Coronary artery (tissue), 2 donors: Measurements from ENCODE around the gene TRAF4.
"Not testable (repeated sequence)": the region's sequence is repeated elsewhere in the genome, so short reads cannot be mapped to it uniquely, and the experiment has no call there.

Experiments
- DNase-seq: peaks from one replicate; pipeline ENCODE4 v3.0.0-alpha.2; 2017; ENCODE audit warnings: low spot score
- H3K27ac ChIP-seq, 2 donors: fragments of 200-600 bp; sonication (generic); one replicate each; pipeline ENCODE4 v1.5.1; 2016 to 2019
- H3K4me3 ChIP-seq: fragments of 200-600 bp; sonication (generic); 2 replicates; pipeline ENCODE4 v1.5.1; 2016; ENCODE audit warnings: mild to moderate bottlenecking, moderate library complexity
- TF ChIP-seq, protein P1 (sequence below): fragments of 200-600 bp; sonication (generic); IDR thresholded peaks from one replicate; pipeline ENCODE4 v1.5.1; 2019; ENCODE audit warnings: antibody characterized with exemption

Gene TRAF4

DNA sequence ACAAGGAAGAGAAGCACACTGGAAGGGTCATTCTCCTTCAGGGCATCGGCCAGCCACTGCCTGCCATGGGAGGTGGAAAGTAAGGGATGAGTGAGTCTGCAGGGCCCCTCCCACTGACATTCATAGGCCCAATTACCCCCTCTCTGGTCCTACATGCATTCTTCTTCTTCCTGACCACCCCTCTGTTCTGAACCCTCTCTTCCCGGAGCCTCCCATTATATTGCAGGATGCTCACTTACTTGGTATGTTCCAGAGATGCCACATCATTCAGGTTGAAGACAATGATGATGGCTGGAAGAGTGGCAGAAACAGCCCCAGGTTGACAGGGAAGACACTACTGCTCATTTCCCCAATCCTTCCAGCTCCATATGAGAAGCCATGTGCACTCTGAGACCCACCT is 28.6 kb upstream of the TRAF4 start:
- peak overlapping the region in 1 of 2 donors; percentile 94 for H3K27ac ChIP-seq
- DNase-seq = no peak
- no peak overlapping the region for H3K4me3 ChIP-seq
- TF ChIP-seq, protein P1, sequence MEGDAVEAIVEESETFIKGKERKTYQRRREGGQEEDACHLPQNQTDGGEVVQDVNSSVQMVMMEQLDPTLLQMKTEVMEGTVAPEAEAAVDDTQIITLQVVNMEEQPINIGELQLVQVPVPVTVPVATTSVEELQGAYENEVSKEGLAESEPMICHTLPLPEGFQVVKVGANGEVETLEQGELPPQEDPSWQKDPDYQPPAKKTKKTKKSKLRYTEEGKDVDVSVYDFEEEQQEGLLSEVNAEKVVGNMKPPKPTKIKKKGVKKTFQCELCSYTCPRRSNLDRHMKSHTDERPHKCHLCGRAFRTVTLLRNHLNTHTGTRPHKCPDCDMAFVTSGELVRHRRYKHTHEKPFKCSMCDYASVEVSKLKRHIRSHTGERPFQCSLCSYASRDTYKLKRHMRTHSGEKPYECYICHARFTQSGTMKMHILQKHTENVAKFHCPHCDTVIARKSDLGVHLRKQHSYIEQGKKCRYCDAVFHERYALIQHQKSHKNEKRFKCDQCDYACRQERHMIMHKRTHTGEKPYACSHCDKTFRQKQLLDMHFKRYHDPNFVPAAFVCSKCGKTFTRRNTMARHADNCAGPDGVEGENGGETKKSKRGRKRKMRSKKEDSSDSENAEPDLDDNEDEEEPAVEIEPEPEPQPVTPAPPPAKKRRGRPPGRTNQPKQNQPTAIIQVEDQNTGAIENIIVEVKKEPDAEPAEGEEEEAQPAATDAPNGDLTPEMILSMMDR = no peak

DNA sequence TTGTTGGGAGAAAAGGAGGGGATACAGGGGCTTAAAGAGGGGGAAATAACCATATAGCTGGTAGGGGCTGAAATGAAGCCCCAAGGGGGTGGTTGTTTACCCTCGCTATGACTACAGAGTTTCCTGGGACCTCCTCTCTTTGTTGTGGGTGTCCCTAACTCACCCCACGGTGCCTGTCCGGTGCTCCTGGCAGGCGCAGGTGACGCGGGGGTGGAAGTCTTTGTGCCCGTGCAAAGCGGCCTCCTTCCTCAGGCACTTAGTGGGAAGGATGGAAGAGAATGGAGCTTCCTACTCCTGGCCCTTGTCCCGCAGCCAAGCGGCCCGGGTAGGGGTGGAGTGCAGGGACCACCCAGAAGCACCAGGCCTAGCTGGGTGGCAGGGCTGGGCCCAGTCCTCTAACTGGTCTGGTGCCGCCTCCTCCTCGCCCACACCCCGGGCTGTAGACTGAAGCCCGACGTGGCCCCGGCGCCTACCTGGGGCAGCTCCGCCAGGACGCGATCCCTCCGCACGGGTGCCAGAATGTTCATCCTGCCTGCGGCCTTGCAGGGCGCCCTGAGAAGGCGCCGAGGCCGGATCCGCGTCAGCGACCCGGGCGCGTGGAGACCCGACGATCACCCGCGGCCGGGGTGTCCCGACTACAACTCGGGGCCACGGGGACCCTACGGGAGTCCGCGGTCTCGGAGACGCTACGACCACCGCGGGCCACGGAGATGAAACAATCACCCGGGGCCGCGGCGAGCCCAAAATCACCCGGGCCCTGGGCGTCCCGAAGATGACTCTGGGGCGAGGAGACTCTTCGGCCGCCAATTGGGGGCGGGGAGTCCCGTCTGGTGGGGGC is 26.9 kb upstream of the TRAF4 start:
- DNase-seq = no peak

DNA sequence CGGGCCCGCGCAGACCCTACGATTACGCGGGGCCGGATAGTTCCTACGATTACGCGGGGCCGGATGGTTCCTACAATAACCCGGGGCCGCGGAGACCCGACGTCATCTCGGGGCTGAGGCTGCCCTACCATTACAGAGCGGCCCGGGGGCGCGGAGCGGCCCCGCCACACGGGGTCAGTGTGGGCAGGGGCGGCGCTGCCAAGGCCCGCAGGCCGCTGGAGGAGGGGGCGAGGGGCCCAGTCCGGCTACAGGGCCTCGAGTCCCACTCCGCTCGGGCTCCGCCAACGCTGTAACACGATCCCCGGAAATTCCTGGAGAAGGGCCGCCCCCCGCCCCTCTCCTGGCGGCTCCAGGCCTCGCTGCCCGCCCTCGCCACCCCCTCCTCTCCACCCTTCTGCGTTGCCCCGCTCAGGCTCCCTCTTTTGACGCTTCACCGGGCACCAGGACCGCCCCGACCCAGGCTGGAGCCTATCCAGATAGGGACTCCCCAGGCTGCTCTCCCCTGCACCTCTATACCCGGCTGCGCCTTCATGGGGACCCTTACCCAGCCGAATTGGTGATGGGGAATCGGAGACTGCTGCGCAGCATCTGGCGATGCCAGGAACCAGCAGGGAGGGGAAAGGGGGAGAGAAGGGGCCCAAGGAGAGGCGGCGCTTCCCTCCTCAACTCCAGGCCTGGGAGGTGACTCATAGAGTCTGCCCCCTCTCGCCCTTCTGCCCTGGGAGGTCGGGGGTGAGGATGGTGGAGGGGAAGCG is 26.1 kb upstream of the TRAF4 start, which contains the start of gene RAB34:
Gene RAB34, minus strand, starts transcription at position 291 of the 755 bp plus-strand sequence. CDS start 602 bp downstream, outside the sequence.
- TF ChIP-seq, protein P1 = no peak
- Histone ChIP-seq H3K4me3 (peak within 1 kb of the TSS; percentile 96), H3K27ac (peak within 1 kb of the TSS; percentile 90 to 94)
- peak; percentile 91 for DNase-seq

More for the DNA sequence above, 26.9 kb upstream of the TRAF4 start:
- TF ChIP-seq, protein P1 = no peak
- Histone ChIP-seq H3K27ac (peak overlapping the region; percentile 90 to 94), H3K4me3 (peak overlapping the region; percentile 96)

DNA sequence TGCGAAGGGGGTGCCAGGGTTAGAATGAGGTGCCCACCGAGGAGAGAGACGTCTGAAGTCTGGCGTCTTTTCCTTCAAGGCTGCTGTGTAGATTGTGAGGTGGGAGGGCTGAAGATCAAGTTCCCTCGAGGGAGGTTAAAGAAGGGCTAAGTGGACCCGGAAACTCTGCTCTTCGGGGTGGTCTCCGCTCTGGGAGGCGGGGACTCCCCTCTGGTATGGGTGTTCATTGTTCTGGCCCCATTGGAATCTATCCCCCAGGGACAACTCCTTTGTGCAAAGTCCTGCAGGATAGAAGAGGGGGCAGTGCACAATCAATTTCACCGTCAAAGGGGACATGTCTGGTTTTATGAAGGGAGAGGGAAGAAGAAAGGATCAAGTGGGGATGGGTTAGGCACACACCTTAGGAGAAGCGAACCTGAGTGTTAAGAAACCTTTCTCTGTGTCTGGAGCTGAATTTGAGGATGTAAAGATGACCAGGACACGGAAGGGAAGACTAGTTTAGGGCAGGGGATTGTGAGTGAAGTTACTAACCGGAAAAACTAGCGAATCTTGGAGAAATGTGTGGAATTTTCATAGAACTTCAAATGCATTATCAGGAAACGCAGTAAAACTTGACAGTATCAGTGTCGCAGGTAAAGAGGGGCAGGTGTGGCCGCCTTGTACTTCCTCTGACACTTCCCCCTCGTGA is 25.3 kb upstream of the TRAF4 start:
- TF ChIP-seq, protein P1 = no peak
- peak; percentile 80 for DNase-seq
- H3K4me3 ChIP-seq = peak overlapping the region; percentile 96
- peak overlapping the region; percentile 90 to 94 for H3K27ac ChIP-seq

DNA sequence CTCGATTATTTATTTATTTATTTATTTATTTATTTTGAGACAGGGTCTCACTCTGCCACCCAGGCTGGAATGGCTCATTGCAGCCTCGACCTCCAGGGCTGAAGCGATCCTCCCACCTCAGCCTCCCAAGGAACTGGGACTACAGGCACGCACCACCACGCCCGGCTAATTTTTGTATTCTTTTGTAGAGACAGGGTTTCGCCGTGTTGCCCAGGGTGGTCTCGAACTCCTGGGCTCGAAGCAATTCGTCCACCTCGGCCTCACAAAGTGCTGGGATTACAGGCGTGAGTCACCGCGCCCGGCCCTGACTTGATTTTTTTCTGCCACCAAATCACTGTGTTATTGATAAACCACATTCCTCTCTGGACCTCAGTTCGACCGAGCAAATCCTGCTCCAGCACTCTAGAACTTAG is 24.8 kb upstream of the TRAF4 start:
- peak overlapping the region; percentile 96 for H3K4me3 ChIP-seq
- DNase-seq = no peak

DNA sequence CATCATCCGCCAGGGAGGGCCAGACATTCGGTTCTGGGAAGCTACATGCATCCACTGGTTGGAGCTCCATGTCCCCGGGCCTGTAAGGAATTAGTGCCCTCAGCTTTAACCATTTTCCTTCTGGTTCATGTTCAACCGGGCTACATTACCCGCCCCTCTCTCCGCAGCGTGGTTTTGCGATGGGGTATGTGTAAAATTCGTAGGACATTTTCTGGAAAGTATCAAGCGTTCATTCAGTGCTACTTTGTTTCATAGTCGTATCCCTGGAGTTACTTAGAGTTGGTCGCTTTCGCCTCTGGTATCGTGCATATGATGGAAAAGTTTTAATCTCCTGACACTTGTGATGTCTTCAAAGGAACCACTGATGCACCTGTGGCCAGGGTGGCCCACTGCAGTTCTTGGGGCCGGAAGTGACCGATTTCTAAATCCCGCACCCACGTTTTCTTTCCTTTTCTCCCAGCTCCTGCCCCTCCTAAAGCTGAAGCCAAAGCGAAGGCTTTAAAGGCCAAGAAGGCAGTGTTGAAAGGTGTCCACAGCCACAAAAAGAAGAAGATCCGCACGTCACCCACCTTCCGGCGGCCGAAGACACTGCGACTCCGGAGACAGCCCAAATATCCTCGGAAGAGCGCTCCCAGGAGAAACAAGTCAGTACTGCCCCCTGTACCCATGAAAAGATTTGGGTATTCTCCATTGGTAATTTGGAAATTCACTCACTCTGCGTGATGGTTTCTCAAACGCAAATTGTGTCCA is 23.4 kb upstream of the TRAF4 start:
- H3K4me3 ChIP-seq = peak overlapping the region; percentile 96
- DNase-seq = no peak
- H3K27ac ChIP-seq = peak overlapping the region; percentile 88 to 90
- TF ChIP-seq, protein P1 = no peak

More for the DNA sequence above, 24.8 kb upstream of the TRAF4 start:
- peak overlapping the region; percentile 90 to 94 for H3K27ac ChIP-seq
- TF ChIP-seq, protein P1 = no peak

DNA sequence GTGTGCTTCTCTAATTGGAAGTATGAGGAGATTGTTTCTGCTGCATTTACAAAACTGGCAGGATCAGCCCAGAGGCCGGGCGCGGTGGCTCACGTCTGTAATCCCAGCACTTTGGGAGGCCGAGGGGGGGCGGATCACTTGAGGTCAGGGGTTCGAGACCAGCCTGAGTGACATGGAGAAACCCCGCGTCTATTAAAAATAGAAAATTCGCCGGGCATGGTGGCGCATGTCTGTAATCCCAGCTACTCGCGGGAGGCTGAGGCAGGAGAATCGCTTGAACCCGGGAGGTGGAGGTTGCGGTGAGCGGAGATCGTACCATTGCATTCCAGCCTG is 22.8 kb upstream of the TRAF4 start:
- Histone ChIP-seq H3K27ac (peak overlapping the region in 1 of 2 donors; percentile 88), H3K4me3 (peak overlapping the region; percentile 96)
- not testable (repeated sequence) for DNase-seq
